Duodenal mucosa (tissue), 2 donors: ENCODE measurements around the gene ANXA3.

Source experiments
- H3K27ac ChIP-seq: one replicate; pipeline ENCODE4 v1.7.0; 2013; ENCODE audit warnings: low read depth, low read length
- H3K27me3 ChIP-seq, 2 donors: one replicate each; pipeline ENCODE4 v1.7.0; 2013; ENCODE audit warnings: low read length in 2 of 2, control low read depth in 1 of 2; ENCODE audit not compliant: insufficient read depth in 2 of 2, control insufficient read depth in 1 of 2
- H3K36me3 ChIP-seq, 2 donors: one replicate each; pipeline ENCODE4 v1.7.0; 2013; ENCODE audit warnings: low read length in 2 of 2, control low read depth in 1 of 2; ENCODE audit not compliant: insufficient read depth in 2 of 2, control insufficient read depth in 1 of 2
- H3K4me1 ChIP-seq, 2 donors: one replicate each; pipeline ENCODE4 v1.7.0; 2013; ENCODE audit warnings: low read length in 2 of 2, control low read depth in 1 of 2; ENCODE audit not compliant: insufficient read depth in 2 of 2, control insufficient read depth in 1 of 2
- H3K4me3 ChIP-seq, 2 donors: one replicate each; pipeline ENCODE4 v1.7.0; 2013; ENCODE audit warnings: low read length in 2 of 2, low read depth in 1 of 2
- H3K9ac ChIP-seq, 2 donors: one replicate each; pipeline ENCODE4 v1.7.0; 2013; ENCODE audit warnings: low read length in 2 of 2, low read depth in 1 of 2
- H3K9me3 ChIP-seq, 2 donors: one replicate each; pipeline ENCODE4 v1.7.0; 2013; ENCODE audit warnings: low read length in 2 of 2, control low read depth in 1 of 2; ENCODE audit not compliant: control insufficient read depth in 1 of 2

ANXA3 gene

DNA sequence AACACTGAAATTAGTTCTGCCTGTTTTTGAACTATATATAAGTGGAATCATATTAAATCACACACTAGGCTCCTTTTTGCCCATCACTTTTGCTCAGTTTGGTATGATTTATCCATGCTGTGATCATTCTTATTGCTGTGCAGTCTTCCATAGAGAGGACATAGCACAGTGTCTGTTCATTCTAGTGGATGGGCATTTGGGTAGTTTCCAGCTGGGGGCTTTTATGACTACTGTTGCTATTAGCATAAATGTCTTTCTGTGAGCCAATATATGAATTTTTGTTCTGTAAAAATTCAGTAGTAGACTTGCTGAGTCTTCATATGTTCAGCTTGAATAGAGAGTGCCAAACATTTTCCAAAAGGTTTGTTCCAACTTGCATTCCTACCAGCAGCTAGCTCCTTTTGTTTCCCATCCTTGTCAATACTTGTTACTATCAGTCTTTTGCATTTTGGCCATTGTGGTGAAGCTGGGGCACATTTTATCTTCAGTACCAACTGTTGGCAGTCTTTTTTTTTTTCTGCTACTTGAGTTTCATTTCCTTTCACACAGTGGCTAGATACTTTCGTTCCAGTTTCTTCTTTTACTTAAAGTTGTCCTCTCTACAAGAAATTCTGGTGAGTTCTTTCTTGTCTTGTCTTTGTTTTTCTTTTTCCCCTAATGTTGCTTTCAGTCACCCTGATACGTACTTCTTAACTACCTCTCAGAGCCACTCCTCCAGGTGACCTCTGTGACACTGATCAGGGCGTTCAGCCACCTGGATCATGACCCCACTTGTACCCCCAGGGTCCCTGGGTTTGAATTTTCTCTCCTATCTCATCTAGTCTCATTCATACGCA is 87.0 kb downstream of the ANXA3 start:
- H3K27me3 ChIP-seq, result no peaks in the 10 kb centered on the region
- no peaks in the 10 kb centered on the region for H3K36me3 ChIP-seq

DNA sequence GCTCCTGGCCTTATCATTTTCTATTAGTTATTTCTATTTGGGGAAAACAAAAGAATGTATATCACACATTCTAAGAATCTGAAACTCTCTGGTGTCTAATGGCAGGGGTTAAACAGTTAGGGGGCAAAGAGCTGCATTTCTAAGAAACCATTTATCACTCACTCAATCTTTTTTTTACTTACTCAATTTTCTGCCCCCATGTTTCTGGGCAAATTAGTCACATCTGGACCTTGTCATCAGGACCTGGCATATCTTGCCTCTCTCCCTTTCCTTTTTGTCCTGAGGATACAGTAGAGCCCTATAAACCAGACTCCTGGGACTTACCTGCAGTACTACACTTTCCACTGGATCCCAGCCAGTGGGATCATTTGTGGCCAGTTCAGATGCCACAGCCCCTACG is 89.1 kb downstream of the ANXA3 start:
- Histone ChIP-seq H3K9me3 (no peaks in the 10 kb centered on the region), H3K27ac (no peak overlapping the region), H3K36me3 (no peaks in the 10 kb centered on the region), H3K27me3 (no peaks in the 10 kb centered on the region), H3K4me3 (no peak overlapping the region), H3K9ac (no peak overlapping the region), H3K4me1 (peaks cover 9 to 14% of the 10 kb centered on the region in 2 donors)

More for the DNA sequence above, 87.0 kb downstream of the ANXA3 start:
- Histone ChIP-seq H3K4me1 (peaks cover 9% of the 10 kb centered on the region in 2 donors), H3K9ac (no peak overlapping the region), H3K9me3 (no peaks in the 10 kb centered on the region), H3K27ac (no peak overlapping the region), H3K4me3 (no peak overlapping the region)

DNA sequence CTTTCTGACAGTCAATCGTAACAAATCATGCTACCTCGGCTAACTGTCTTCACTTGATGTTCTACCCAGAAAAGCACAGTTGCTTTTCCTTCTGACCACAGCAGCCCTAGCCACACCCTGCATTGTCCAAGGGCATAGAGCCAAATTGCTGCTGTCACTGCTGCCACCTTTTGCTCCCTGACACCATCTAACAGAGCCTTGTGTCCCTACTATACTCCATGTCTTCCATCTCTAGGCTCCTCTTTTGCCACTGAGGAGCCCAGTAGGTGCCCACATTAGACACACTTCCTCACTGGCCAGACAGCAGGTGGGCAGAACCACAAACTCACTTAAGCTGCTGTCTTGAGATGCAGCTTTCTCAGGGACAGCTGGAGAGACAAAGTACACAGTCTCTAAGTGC is 91.4 kb downstream of the ANXA3 start:
- H3K9ac ChIP-seq, result no peak overlapping the region
- peaks cover 9 to 24% of the 10 kb centered on the region in 2 donors for H3K4me1 ChIP-seq
- H3K27ac ChIP-seq, result no peak overlapping the region
- H3K27me3 ChIP-seq, result no peaks in the 10 kb centered on the region
- H3K4me3 ChIP-seq, result no peak overlapping the region
- H3K9me3 ChIP-seq, result no peaks in the 10 kb centered on the region
- H3K36me3 ChIP-seq, result no peaks in the 10 kb centered on the region

DNA sequence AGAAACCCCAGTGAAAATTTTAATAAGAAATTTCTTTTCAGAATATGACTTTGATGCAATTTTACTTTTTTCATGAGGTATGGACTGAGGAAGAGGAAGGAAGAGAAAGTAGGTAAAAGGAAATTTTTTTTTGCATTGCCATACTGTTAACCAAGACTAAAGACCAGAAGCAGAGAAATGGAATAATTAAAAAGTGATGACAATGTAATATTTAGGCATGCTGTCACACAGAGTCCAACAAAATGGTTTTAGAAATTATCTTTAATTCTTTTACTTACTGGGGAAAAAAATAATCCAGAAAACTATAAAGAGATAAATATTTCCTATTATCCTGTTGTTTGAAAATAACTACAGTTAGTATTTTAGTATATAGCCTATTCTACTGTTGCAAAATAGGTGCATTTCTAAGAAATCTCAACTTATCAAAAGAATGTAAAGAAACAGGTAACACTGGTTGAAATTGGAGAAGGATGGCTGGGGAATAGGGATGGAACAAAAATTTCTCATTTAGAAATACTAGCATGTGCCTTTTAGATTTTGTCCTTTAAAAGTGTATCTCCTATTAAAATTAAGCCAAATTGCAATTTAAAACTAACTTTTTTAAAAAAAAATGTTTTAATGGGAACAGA is 92.6 kb downstream of the ANXA3 start:
- Histone ChIP-seq H3K9me3 (no peaks in the 10 kb centered on the region), H3K27ac (no peak overlapping the region), H3K9ac (no peak overlapping the region), H3K27me3 (no peaks in the 10 kb centered on the region), H3K4me1 (peaks cover 9 to 24% of the 10 kb centered on the region in 2 donors), H3K36me3 (no peaks in the 10 kb centered on the region), H3K4me3 (no peak overlapping the region)

DNA sequence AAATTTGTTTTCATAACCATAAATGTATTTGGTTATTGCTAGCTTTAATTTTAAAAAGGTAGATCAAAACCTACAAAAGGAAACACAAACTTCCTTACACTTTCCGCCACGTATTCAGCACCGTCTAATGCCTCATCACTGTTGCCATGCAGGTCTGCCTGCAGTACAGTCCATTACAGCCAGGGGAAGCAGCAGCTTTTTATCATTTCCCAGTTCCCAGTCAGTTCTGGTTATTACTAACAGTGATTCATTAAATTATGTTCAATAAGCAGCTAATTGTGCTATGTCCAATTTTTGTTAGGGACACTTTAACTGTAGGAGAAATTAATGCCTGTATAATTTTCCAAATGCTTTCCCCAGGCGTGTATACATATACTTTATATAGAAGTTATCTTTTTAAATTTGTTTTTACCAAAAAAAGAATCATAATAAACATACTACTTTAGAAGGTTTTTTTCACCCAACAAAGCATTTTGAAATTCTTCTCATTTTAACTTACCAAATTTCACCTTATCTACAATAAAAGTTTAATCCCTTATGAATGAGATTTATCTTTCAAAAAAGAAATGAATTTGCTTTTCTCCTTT is 93.3 kb downstream of the ANXA3 start:
- Histone ChIP-seq H3K9ac (no peak overlapping the region), H3K4me3 (no peak overlapping the region), H3K4me1 (peaks cover 9 to 24% of the 10 kb centered on the region in 2 donors), H3K36me3 (no peaks in the 10 kb centered on the region), H3K9me3 (no peaks in the 10 kb centered on the region), H3K27ac (no peak overlapping the region), H3K27me3 (no peaks in the 10 kb centered on the region)

DNA sequence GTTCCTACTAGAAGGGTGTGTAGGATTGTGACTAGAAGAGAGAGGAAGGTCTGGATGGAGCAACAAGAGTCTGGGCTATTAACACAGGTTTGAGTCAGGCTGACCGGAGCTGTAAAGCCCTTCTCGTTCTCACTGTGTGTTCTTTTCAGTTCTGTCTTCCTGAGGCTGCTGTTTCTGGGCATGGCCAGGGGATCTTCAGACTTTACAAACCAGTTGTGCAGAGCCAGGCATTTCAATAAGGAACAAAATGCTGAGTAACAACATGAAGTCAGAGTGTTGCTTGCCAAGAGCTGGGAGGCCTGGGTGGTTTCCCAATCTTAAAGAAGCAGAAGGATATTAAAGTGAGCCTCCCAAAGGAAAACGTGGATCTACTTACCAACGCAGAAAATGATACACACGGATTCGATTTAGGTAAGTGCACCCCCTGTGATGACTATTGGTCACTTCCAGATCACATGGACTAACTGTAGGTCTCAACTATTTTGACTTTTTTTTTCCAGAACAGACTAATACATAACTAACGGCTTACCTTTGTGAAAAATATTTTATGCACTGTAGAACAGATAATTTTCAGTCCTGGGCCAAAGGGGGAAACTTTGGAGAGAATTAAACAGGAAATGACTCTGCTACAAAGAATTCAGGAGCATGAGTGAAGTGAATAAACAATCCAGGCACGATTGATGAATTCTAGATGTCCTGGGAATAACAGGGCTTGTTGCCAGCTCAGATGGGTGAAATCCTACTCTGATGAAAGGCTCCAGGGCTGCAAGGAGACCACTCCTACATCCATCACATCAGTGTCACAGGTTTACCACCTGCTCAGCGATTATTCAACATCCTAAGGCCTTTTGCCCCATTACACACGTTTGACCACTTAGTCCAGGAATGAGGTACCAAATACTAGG is 94.5 kb downstream of the ANXA3 start:
- Histone ChIP-seq H3K4me1 (peaks cover 9 to 24% of the 10 kb centered on the region in 2 donors), H3K9me3 (no peaks in the 10 kb centered on the region), H3K27me3 (no peaks in the 10 kb centered on the region), H3K27ac (peak overlapping the region; percentile 18), H3K36me3 (no peaks in the 10 kb centered on the region), H3K9ac (no peak overlapping the region), H3K4me3 (no peak overlapping the region)

DNA sequence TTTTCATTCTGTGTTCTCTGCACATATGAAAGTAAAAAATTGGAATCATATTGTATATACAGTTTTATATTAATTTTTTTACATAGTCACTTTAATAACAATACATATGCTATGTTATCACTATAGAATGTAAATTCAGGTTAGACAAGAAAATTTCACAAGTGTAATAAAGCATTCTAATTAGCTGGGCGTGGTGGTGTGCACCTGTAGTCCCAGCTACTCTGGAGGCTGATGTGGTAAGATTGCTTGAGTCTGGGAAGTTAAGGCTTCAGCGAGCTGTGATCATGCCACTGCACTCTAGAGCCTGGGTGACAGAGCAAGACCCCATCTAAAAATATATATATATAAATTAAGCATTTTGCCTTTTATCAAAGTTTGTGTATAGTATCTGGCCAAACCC is 95.7 kb downstream of the ANXA3 start:
- H3K4me1 ChIP-seq, result peaks cover 9 to 25% of the 10 kb centered on the region in 2 donors
- H3K9ac ChIP-seq, result no peak overlapping the region
- H3K27ac ChIP-seq, result no peak overlapping the region
- H3K36me3 ChIP-seq, result no peaks in the 10 kb centered on the region
- no peak overlapping the region for H3K4me3 ChIP-seq
- no peaks in the 10 kb centered on the region for H3K9me3 ChIP-seq
- H3K27me3 ChIP-seq, result no peaks in the 10 kb centered on the region

DNA sequence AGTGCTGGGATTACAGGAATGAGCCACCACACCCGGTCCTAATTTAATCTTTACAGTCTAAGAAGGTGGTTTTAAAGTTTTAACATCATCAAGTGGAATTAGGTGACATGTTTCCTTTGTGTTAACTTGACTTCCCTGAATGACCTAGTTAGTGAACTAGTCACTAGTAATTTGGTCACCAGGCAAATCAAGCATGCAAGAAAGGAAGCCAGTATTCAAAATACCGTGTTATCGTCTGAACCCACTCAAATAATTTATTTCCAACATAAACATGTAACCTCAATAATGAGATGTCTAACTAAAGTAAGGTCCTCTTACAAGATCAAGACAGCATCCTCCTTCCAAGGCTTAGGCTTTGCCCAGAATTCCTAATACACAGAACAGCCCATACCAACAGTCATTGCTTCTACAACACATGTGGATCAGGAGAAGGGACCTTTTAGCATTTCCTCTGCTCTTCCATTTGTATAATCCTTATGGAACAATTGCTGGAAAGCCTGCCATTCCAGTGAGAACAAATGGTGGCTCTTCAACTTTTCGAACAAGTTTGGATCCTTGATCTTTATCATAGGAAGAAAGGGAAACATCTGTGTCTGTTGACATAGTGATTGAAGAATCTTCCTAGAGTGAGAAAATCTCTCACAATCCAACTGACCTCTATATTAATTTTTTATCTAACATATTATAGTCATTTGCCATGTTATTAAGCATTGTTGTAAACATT is 97.2 kb downstream of the ANXA3 start:
- no peak overlapping the region for H3K27ac ChIP-seq
- no peaks in the 10 kb centered on the region for H3K9me3 ChIP-seq
- H3K4me3 ChIP-seq, result no peak overlapping the region
- H3K4me1 ChIP-seq, result peaks cover 0 to 22% of the 10 kb centered on the region in 2 donors
- H3K27me3 ChIP-seq, result no peaks in the 10 kb centered on the region
- H3K9ac ChIP-seq, result no peak overlapping the region
- H3K36me3 ChIP-seq, result no peaks in the 10 kb centered on the region

DNA sequence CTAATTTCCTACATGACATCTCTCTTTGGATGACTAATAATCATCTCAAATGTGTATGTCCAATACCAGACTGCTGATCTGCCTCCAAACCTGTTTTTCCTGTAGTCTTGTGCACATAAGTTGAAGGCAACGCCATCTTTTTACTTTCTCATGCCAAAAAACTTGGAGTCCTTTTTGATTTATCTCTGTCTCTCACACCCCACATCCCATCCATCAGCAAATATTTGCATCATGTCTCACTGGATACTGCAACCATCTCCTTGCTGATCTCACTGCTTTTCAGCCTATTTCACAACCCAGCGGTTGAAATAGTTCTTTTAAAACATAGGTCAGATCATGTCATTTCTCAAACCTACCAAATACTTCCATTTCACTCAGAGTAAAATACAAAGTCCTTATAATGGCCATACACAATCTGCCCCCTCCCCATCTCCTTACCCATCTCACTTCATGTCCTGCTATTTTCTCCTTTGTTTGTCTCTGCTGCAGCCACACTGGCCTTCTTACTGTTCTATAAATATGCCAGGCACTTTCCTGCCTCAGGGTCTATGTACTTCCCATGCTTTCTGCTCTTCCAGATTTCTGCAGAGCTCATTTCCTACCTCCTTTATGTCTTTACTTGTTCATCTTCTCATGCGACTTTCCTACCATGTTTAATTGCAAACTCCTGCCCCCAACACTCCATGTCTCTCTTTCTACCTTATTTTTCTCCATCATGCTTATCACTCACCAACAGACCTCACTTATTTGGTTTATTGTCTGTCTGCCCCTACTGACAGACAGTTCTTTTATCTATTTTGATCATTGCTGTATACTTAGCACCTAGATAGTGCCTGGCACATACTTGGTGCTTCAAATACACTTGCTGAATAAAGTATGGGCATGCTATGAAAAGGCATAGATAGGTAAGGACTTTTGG is 98.8 kb downstream of the ANXA3 start:
- Histone ChIP-seq H3K27me3 (no peaks in the 10 kb centered on the region), H3K4me1 (peaks cover 0 to 19% of the 10 kb centered on the region in 2 donors), H3K36me3 (no peaks in the 10 kb centered on the region), H3K9ac (no peak overlapping the region), H3K27ac (no peak overlapping the region), H3K9me3 (no peaks in the 10 kb centered on the region), H3K4me3 (no peak overlapping the region)
